Panc1 (cell line): ENCODE measurements around the gene GRIN2C. TPM values are rescaled to one million over a fixed set of nuclear protein-coding genes. Genes with fewer than 3 reads are reported as not detected.

Source experiments
- ATAC-seq: fragments of 200-7000 bp; cut with Tn5 transposase; 2 replicates; pipeline ENCODE4 v1.9.1; 2020; ENCODE audit warnings: mild to moderate bottlenecking, moderate library complexity
- BruUV-seq: library from RNA; stranded (reverse); fragments of 400-500 nt; replicated peaks from 2 replicates; lab custom pipeline; 2021; lab: Mats Ljungman, UMichigan
- CTCF ChIA-PET: fragments of 300-600 bp; sonication (Branson Sonifier 250); formaldehyde crosslinking; loops from one replicate; lab custom pipeline; 2022; ENCODE audit warnings: antibody characterized with exemption; lab: Charles Lee
- POLR2A ChIA-PET: fragments of 300-600 bp; sonication (Branson Sonifier 250); formaldehyde crosslinking; loops from one replicate; lab custom pipeline; 2022; ENCODE audit warnings: antibody characterized with exemption; lab: Charles Lee
- DNase-seq: peaks from one replicate; pipeline ENCODE4 v3.0.0-alpha.2; 2010; ENCODE audit warnings: low read depth, low spot score
- H3K27ac ChIP-seq: 2 replicates; pipeline ENCODE4 v1.5.1; 2011; ENCODE audit warnings: mild to moderate bottlenecking, low read length, inconsistent platforms
- H3K27me3 ChIP-seq: fragments of 200-500 bp; sonication (Bioruptor generic); 2 replicates; pipeline ENCODE4 v1.6.0; 2014; ENCODE audit warnings: low read length, inconsistent platforms; ENCODE audit not compliant: control insufficient read depth, insufficient read depth
- H3K36me3 ChIP-seq: fragments of 200-500 bp; sonication (Bioruptor generic); 2 replicates; pipeline ENCODE4 v1.5.1; 2014; ENCODE audit warnings: inconsistent platforms, mild to moderate bottlenecking, low read length, moderate library complexity; ENCODE audit not compliant: control insufficient read depth, insufficient read depth
- H3K4me1 ChIP-seq: 2 replicates; pipeline ENCODE4 v1.5.1; 2011; ENCODE audit warnings: inconsistent platforms, mild to moderate bottlenecking, low read length, moderate library complexity; ENCODE audit not compliant: control insufficient read depth, insufficient read depth
- H3K4me3 ChIP-seq, 2 experiments: 2 replicates each; pipeline ENCODE4 v1.5.1; 2011 to 2012; ENCODE audit warnings: low read depth in 2 of 2, low read length in 2 of 2, mild to moderate bottlenecking in 2 of 2, inconsistent platforms in 1 of 2, moderate library complexity in 1 of 2
- H3K9me3 ChIP-seq: fragments of 200-500 bp; sonication (Bioruptor generic); 2 replicates; pipeline ENCODE4 v1.5.1; 2014; ENCODE audit warnings: low read depth, mild to moderate bottlenecking, inconsistent platforms, low read length, moderate library complexity; ENCODE audit not compliant: control insufficient read depth, insufficient read depth
- POLR2AphosphoS5 ChIP-seq: IDR thresholded peaks from 2 replicates; pipeline ENCODE4 v1.6.1; 2012; ENCODE audit warnings: mild to moderate bottlenecking, low read depth, low read length, moderate library complexity
- SIN3A ChIP-seq: IDR thresholded peaks from 2 replicates; pipeline ENCODE4 v1.6.1; 2012; ENCODE audit warnings: low read depth, mild to moderate bottlenecking, low read length, moderate library complexity, borderline replicate concordance; ENCODE audit not compliant: insufficient read depth
- TCF7L2 ChIP-seq: IDR thresholded peaks from 2 replicates; pipeline ENCODE4 v1.6.1; 2011; ENCODE audit warnings: mild to moderate bottlenecking, low read depth, low read length, inconsistent platforms
- in situ Hi-C: cut with HindIII; loops from 2 replicates; pipeline ENCODE4 v1.10.0; 2016; ENCODE audit warnings: low sequenced_read_pairs, low pct_unique_long_range_greater_than_20kb
- intact Hi-C: fragments of 100-400 bp; cut with micrococcal nuclease; formaldehyde crosslinking; loops from one replicate; pipeline ENCODE4 v1.10.0; 2022; ENCODE audit not compliant: unreplicated experiment
- total RNA-seq: library from RNA; stranded (reverse); gene quantifications from one replicate; pipeline ENCODE4 v1.2.1, GENCODE V29; 2021; ENCODE audit not compliant: unreplicated experiment
- TF ChIP-seq, protein P1 (sequence below), 2 experiments: IDR thresholded peaks; 2 replicates each; pipeline ENCODE4 v1.6.1; 2011 to 2012; ENCODE audit warnings: low read depth in 2 of 2, control low read depth in 1 of 2, low read length in 1 of 2, mild to moderate bottlenecking in 1 of 2, moderate library complexity in 1 of 2; ENCODE audit not compliant: insufficient read depth in 1 of 2
- TF ChIP-seq, protein P2 (sequence below): fragments of 450-650 bp; IDR thresholded peaks from 2 replicates; pipeline ENCODE4 v1.5.1; 2017; ENCODE audit warnings: mild to moderate bottlenecking

Gene GRIN2C
- total RNA-seq, 1 experiment from 2014 or later, result 0.10 TPM

DNA sequence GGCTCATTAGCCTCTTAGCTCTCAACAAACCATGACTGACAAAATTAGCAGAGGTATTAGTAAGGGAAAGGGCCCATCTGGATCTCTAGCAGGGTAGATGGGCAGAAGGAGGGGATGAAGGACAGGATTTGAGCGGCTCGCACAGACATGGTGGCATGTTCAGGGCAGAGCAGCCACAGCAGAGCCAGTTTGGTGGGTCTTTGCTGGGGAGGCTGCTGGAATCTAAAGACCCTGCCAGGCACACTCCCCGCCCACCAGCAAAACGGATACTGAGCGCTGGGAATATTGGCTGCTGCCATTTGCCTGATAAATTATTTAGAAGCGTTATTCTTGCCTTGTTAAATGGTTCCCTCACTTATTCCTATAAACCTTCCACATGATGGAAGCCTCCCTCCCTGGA is 62.8 kb downstream of the GRIN2C start:
- Histone ChIP-seq H3K4me3 (no peak overlapping the region), H3K9me3 (no peaks in the 10 kb centered on the region), H3K27ac (no peak overlapping the region), H3K27me3 (no peaks in the 10 kb centered on the region), H3K36me3 (peaks cover 2% of the 10 kb centered on the region; the same call in 1 of the 2 replicates), H3K4me1 (no peaks in the 10 kb centered on the region)
- no TSS peak for BruUV-seq
- no peak for ATAC-seq
- DNase-seq, result no peak
- in situ Hi-C loops, result no loop called here
- TF ChIP-seq POLR2AphosphoS5 (no peak), SIN3A (no peak)
- intact Hi-C loops, result no loop called here
- CTCF ChIA-PET, result no interaction called here
- POLR2A ChIA-PET, result interaction anchor here (0.6 kb wide), 1 partner anchor 10 kb away, joined by 5 read pairs; no protein-coding TSS in a partner anchor

DNA sequence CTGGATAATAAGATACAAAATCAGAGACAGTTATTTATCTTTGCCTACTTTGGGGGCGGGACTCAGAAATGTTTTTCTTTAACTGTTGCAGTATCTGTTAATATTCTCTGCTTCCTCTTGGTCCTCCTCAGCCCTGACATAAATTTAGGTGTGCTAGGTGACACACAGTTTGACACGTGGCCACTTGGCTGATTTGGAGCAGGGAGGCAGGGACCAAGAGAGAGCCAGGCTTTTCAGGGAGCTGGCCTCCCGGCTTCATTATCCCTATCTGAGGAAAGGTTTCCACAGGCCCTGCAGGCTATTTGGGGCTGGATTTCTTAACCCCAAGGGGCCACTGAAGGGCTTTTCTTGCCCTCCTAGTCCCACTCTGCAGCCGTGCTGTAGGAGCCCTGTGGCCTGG is 63.5 kb downstream of the GRIN2C start:
- Histone ChIP-seq H3K36me3 (peaks cover 2% of the 10 kb centered on the region; the same call in 1 of the 2 replicates), H3K9me3 (no peaks in the 10 kb centered on the region), H3K4me1 (no peaks in the 10 kb centered on the region), H3K27ac (no peak overlapping the region), H3K27me3 (no peaks in the 10 kb centered on the region), H3K4me3 (no peak overlapping the region)
- CTCF ChIA-PET, result no interaction called here
- TF ChIP-seq, protein P1, sequence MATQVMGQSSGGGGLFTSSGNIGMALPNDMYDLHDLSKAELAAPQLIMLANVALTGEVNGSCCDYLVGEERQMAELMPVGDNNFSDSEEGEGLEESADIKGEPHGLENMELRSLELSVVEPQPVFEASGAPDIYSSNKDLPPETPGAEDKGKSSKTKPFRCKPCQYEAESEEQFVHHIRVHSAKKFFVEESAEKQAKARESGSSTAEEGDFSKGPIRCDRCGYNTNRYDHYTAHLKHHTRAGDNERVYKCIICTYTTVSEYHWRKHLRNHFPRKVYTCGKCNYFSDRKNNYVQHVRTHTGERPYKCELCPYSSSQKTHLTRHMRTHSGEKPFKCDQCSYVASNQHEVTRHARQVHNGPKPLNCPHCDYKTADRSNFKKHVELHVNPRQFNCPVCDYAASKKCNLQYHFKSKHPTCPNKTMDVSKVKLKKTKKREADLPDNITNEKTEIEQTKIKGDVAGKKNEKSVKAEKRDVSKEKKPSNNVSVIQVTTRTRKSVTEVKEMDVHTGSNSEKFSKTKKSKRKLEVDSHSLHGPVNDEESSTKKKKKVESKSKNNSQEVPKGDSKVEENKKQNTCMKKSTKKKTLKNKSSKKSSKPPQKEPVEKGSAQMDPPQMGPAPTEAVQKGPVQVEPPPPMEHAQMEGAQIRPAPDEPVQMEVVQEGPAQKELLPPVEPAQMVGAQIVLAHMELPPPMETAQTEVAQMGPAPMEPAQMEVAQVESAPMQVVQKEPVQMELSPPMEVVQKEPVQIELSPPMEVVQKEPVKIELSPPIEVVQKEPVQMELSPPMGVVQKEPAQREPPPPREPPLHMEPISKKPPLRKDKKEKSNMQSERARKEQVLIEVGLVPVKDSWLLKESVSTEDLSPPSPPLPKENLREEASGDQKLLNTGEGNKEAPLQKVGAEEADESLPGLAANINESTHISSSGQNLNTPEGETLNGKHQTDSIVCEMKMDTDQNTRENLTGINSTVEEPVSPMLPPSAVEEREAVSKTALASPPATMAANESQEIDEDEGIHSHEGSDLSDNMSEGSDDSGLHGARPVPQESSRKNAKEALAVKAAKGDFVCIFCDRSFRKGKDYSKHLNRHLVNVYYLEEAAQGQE (IDR thresholded peaks at IDR 0.05; ENCODE audit: insufficient read depth in 1 of 2, low read depth in 2 of 2, low read length in 1 of 2), result no peak
- no peak for TF ChIP-seq TCF7L2
- TF ChIP-seq SIN3A, result no peak
- TF ChIP-seq POLR2AphosphoS5, result no peak
- TF ChIP-seq, protein P2, sequence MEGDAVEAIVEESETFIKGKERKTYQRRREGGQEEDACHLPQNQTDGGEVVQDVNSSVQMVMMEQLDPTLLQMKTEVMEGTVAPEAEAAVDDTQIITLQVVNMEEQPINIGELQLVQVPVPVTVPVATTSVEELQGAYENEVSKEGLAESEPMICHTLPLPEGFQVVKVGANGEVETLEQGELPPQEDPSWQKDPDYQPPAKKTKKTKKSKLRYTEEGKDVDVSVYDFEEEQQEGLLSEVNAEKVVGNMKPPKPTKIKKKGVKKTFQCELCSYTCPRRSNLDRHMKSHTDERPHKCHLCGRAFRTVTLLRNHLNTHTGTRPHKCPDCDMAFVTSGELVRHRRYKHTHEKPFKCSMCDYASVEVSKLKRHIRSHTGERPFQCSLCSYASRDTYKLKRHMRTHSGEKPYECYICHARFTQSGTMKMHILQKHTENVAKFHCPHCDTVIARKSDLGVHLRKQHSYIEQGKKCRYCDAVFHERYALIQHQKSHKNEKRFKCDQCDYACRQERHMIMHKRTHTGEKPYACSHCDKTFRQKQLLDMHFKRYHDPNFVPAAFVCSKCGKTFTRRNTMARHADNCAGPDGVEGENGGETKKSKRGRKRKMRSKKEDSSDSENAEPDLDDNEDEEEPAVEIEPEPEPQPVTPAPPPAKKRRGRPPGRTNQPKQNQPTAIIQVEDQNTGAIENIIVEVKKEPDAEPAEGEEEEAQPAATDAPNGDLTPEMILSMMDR, result no peak
- intact Hi-C loops, result no loop called here
- in situ Hi-C loops, result no loop called here
- POLR2A ChIA-PET, result interaction anchor here (0.6 kb wide), 1 partner anchor 9 kb away, joined by 5 read pairs; no protein-coding TSS in a partner anchor
- BruUV-seq, result no TSS peak
- ATAC-seq (no peak), DNase-seq (no peak)

DNA sequence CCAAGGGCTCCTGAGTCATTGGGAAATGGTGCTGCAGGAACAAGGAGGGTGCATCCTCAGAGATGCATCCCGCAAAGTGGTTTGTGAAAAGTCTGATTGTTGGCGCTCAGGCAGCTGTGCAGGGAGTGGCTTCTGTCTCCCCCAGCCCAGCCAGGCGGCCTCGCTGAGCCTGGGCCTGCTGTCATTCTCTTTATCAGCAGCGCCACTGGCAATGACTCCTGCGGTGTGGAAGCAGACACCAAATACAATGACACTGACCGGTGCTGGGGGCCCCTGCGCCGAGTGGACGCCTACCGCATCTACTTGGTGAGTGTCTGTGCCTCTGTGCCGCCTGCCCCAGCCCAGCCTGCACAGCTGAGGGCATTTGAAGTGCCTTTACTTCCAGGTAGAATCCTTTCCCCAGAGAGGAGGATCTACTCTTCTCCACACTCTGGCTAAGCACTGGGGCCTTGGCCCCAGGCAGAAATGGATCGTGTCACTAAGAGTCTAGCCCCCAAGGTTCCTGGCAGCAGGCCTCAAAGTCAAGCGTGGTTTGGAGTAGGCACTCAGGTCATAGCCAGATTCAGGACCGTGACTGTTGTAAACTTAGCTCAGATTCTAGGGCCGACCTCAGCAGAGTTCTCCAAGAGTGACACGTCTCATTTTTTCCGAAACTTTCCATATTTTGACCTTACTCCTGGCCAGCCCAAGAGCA is 64.2 kb downstream of the GRIN2C start:
- BruUV-seq, result no TSS peak
- CTCF ChIA-PET, result no interaction called here
- POLR2A ChIA-PET, result no interaction called here

More for the DNA sequence above, 64.2 kb downstream of the GRIN2C start:
- H3K4me3 ChIP-seq, result no peak overlapping the region
- DNase-seq (no peak), ATAC-seq (no peak)
- intact Hi-C loops (no loop called here), in situ Hi-C loops (no loop called here)
- TF ChIP-seq, protein P1 (IDR thresholded peaks at IDR 0.05; ENCODE audit: insufficient read depth in 1 of 2, low read depth in 2 of 2, low read length in 1 of 2), result no peak
- no peak for TF ChIP-seq TCF7L2
- TF ChIP-seq SIN3A, result no peak
- TF ChIP-seq, protein P2, result no peak
- no peak for TF ChIP-seq POLR2AphosphoS5
- H3K9me3 ChIP-seq, result no peaks in the 10 kb centered on the region
- H3K36me3 ChIP-seq, result peaks cover 2% of the 10 kb centered on the region; the same call in 1 of the 2 replicates
- H3K27ac ChIP-seq, result no peak overlapping the region
- no peaks in the 10 kb centered on the region for H3K4me1 ChIP-seq
- no peaks in the 10 kb centered on the region for H3K27me3 ChIP-seq
